Measurements from ENCODE around the gene UBXN7.
A peak's percentile ranks its signal among the peaks of the same experiment; 100 is the strongest.

The UBXN7 gene

DNA sequence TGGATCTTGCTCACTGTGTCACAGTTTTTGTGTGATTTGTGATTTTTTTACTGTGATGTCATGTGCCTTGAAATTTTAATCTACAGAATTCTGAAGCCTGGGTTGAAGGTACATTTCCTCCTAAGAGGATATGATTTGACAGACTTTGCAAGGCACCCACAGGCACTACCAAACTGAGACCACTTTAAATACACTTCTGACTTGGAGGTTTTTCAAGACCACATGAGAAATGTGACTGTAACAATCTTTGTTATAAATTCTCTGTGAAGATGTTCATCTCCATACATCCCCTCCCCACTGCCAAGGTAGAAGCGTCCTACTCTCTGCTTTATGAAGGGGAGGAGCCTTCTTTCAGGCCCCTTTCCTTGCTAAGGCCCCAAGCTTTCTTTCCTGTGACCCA is 22.8 kb downstream of the UBXN7 start:
- Histone ChIP-seq H2BK5ac (ENCODE audit: low read depth, low read length, poor library complexity) (no peak overlapping the region), H2BK120ac (ENCODE audit: insufficient read depth, low read length, poor library complexity) (no peak overlapping the region), H4K91ac (ENCODE audit: low read depth, low read length) (no peak overlapping the region), H3K23ac (ENCODE audit: low read length) (no peak overlapping the region), H3K27ac (ENCODE audit: low read depth, low read length) (no peak overlapping the region), H3K4me1 (ENCODE audit: control insufficient read depth in 1 of 2, insufficient read depth in 2 of 2, low read length in 2 of 2) (peaks cover 2% of the 10 kb centered on the region in 2 experiments), H4K8ac (ENCODE audit: low read depth, low read length) (no peak overlapping the region), H3K9me3 (ENCODE audit: insufficient read depth, low read depth, low read length) (no peaks in the 10 kb centered on the region), H3K18ac (ENCODE audit: low read length) (no peak overlapping the region), H3K9ac (ENCODE audit: low read length) (no peak overlapping the region), H2AFZ (ENCODE audit: insufficient read depth, low read length, poor library complexity) (no peak overlapping the region), H3K4ac (ENCODE audit: low read depth, low read length) (no peak overlapping the region), H2AK5ac (ENCODE audit: low read length) (no peak overlapping the region), H4K12ac (ENCODE audit: low read depth, low read length) (no peak overlapping the region), H3K79me1 (ENCODE audit: low read length) (no peaks in the 10 kb centered on the region), H3K36me3 (ENCODE audit: control insufficient read depth in 1 of 2, insufficient read depth in 2 of 2, low read length in 2 of 2) (peaks cover 8 to 13% of the 10 kb centered on the region in 2 experiments), H3K4me3 (ENCODE audit: low read depth, low read length) (no peak overlapping the region), H3K27me3 (ENCODE audit: insufficient read depth, low read length) (no peaks in the 10 kb centered on the region), H3K14ac (ENCODE audit: low read length) (no peak overlapping the region), H2BK12ac (ENCODE audit: low read length) (no peak overlapping the region), H3K79me2 (ENCODE audit: control insufficient read depth, insufficient read depth, low read length, poor library complexity) (peaks cover 2% of the 10 kb centered on the region), H3K4me2 (ENCODE audit: low read length) (no peak overlapping the region)
- DNase-seq: no peak
- WGBS (ENCODE audit: extremely low coverage, insufficient coverage, insufficient read length): no CpG with 5 or more reads among the region's 1 CpG

- Histone ChIP-seq H3K23ac (ENCODE audit: low read length) (no peak overlapping the region), H4K8ac (ENCODE audit: low read depth, low read length) (no peak overlapping the region), H3K18ac (ENCODE audit: low read length) (no peak overlapping the region), H4K12ac (ENCODE audit: low read depth, low read length) (no peak overlapping the region), H4K91ac (ENCODE audit: low read depth, low read length) (no peak overlapping the region), H2BK12ac (ENCODE audit: low read length) (no peak overlapping the region), H3K4me3 (ENCODE audit: low read depth, low read length) (no peak overlapping the region), H3K79me1 (ENCODE audit: low read length) (no peaks in the 10 kb centered on the region), H2BK120ac (ENCODE audit: insufficient read depth, low read length, poor library complexity) (no peak overlapping the region), H3K36me3 (ENCODE audit: control insufficient read depth in 1 of 2, insufficient read depth in 2 of 2, low read length in 2 of 2) (peaks cover 8 to 13% of the 10 kb centered on the region in 2 experiments), H3K4me1 (ENCODE audit: control insufficient read depth in 1 of 2, insufficient read depth in 2 of 2, low read length in 2 of 2) (peaks cover 2% of the 10 kb centered on the region in 2 experiments), H3K4me2 (ENCODE audit: low read length) (no peak overlapping the region), H2BK5ac (ENCODE audit: low read depth, low read length, poor library complexity) (no peak overlapping the region), H2AFZ (ENCODE audit: insufficient read depth, low read length, poor library complexity) (no peak overlapping the region), H3K9me3 (ENCODE audit: insufficient read depth, low read depth, low read length) (no peaks in the 10 kb centered on the region), H3K14ac (ENCODE audit: low read length) (no peak overlapping the region), H3K79me2 (ENCODE audit: control insufficient read depth, insufficient read depth, low read length, poor library complexity) (peaks cover 2% of the 10 kb centered on the region), H3K9ac (ENCODE audit: low read length) (no peak overlapping the region), H2AK5ac (ENCODE audit: low read length) (no peak overlapping the region), H3K27ac (ENCODE audit: low read depth, low read length) (no peak overlapping the region), H3K4ac (ENCODE audit: low read depth, low read length) (no peak overlapping the region), H3K27me3 (ENCODE audit: insufficient read depth, low read length) (no peaks in the 10 kb centered on the region)
- DNase-seq: no peak
- WGBS (ENCODE audit: extremely low coverage, insufficient coverage, insufficient read length): no CpG with 5 or more reads among the region's 4 CpGs
Observed at GRCh38 chr3:196408565-196409300, 23.5 kb downstream of the UBXN7 start.

DNA sequence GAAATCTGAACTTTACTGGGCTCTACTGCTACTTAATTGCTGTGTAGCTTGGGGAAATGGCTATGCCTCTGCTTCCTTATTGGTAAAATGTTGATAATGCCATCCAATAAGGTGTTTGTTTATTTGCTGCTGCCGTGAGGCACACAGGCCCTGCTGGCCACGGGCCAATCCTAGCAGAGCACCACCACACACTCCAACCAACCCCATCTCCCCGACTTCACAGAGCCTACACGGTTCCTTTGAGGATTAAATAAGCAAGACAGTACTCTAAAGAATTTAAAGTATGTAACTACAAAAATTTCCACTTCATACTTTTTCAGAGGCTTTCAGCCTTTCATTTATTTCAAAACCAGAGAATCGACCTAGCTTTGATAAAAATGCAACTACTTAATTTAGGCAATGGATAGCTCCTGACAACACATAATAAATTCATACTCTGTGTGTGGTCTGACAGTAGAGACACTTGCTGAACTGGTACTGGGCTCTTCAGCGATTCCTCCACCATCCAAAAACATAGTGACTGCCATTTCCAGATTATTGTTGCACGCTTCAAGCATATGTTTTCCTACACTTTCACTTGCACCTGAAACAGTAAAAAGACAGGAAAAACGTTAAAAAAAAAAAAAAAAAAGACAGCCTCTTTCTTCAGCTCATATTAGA is 25.3 kb downstream of the UBXN7 start:
- H3K79me1 ChIP-seq (ENCODE audit: low read length): no peaks in the 10 kb centered on the region
- no peak overlapping the region for H3K9ac ChIP-seq (ENCODE audit: low read length)
- H2BK12ac ChIP-seq (ENCODE audit: low read length): no peak overlapping the region
- no peak overlapping the region for H2BK120ac ChIP-seq (ENCODE audit: insufficient read depth, low read length, poor library complexity)
- H3K23ac ChIP-seq (ENCODE audit: low read length): no peak overlapping the region
- peaks cover 10 to 16% of the 10 kb centered on the region in 2 experiments for H3K36me3 ChIP-seq (ENCODE audit: control insufficient read depth in 1 of 2, insufficient read depth in 2 of 2, low read length in 2 of 2)
- H3K4ac ChIP-seq (ENCODE audit: low read depth, low read length): peak overlapping the region; percentile 36
- no peak overlapping the region for H3K27ac ChIP-seq (ENCODE audit: low read depth, low read length)
- no peak overlapping the region for H4K91ac ChIP-seq (ENCODE audit: low read depth, low read length)
- H2AK5ac ChIP-seq (ENCODE audit: low read length): no peak overlapping the region
- no CpG with 5 or more reads among the region's 8 CpGs for WGBS (ENCODE audit: extremely low coverage, insufficient coverage, insufficient read length)
- H3K14ac ChIP-seq (ENCODE audit: low read length): no peak overlapping the region
- no peak overlapping the region for H3K4me3 ChIP-seq (ENCODE audit: low read depth, low read length)
- peak; percentile 23 to 52 for DNase-seq
- no peak overlapping the region for H4K12ac ChIP-seq (ENCODE audit: low read depth, low read length)
- no peaks in the 10 kb centered on the region for H3K27me3 ChIP-seq (ENCODE audit: insufficient read depth, low read length)
- H3K79me2 ChIP-seq (ENCODE audit: control insufficient read depth, insufficient read depth, low read length, poor library complexity): peaks cover 2% of the 10 kb centered on the region
- no peaks in the 10 kb centered on the region for H3K9me3 ChIP-seq (ENCODE audit: insufficient read depth, low read depth, low read length)
- no peak overlapping the region for H4K8ac ChIP-seq (ENCODE audit: low read depth, low read length)
- H3K18ac ChIP-seq (ENCODE audit: low read length): peak overlapping the region; percentile 84
- peaks cover 2% of the 10 kb centered on the region in 2 experiments for H3K4me1 ChIP-seq (ENCODE audit: control insufficient read depth in 1 of 2, insufficient read depth in 2 of 2, low read length in 2 of 2)
- H2BK5ac ChIP-seq (ENCODE audit: low read depth, low read length, poor library complexity): no peak overlapping the region
- no peak overlapping the region for H3K4me2 ChIP-seq (ENCODE audit: low read length)
- no peak overlapping the region for H2AFZ ChIP-seq (ENCODE audit: insufficient read depth, low read length, poor library complexity)

DNA sequence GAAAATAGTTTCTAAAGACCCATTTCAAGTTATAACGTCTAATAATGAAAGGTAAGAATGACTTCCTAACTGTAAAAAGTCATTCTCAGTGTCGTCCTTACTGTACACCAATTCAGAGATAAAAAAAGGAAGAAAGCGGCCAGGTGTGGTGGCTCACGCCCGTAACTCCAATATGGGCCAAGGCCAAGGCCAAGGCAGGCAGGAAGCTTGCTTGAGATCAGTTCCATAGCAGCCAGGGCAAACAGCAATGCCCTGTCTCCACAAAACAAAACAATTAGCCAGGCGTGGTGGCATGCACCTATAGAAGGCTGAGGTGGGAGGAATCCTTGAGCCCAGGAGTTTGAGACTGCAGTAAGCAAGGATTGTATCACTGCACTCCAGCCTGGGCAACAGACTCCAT is 31.9 kb downstream of the UBXN7 start:
- WGBS (ENCODE audit: extremely low coverage, insufficient coverage, insufficient read length): no CpG with 5 or more reads among the region's 6 CpGs
- Histone ChIP-seq H2BK5ac (ENCODE audit: low read depth, low read length, poor library complexity) (no peak overlapping the region), H3K23ac (ENCODE audit: low read length) (no peak overlapping the region), H4K8ac (ENCODE audit: low read depth, low read length) (no peak overlapping the region), H4K91ac (ENCODE audit: low read depth, low read length) (no peak overlapping the region), H3K9me3 (ENCODE audit: insufficient read depth, low read depth, low read length) (no peaks in the 10 kb centered on the region), H3K14ac (ENCODE audit: low read length) (no peak overlapping the region), H3K18ac (ENCODE audit: low read length) (no peak overlapping the region), H3K27ac (ENCODE audit: low read depth, low read length) (no peak overlapping the region), H2AK5ac (ENCODE audit: low read length) (no peak overlapping the region), H3K4me3 (ENCODE audit: low read depth, low read length) (no peak overlapping the region), H3K79me1 (ENCODE audit: low read length) (no peaks in the 10 kb centered on the region), H3K36me3 (ENCODE audit: control insufficient read depth in 1 of 2, insufficient read depth in 2 of 2, low read length in 2 of 2) (peaks cover 16 to 17% of the 10 kb centered on the region in 2 experiments), H2BK120ac (ENCODE audit: insufficient read depth, low read length, poor library complexity) (no peak overlapping the region), H3K4ac (ENCODE audit: low read depth, low read length) (no peak overlapping the region), H3K4me1 (ENCODE audit: control insufficient read depth in 1 of 2, insufficient read depth in 2 of 2, low read length in 2 of 2) (peaks cover 6 to 12% of the 10 kb centered on the region in 2 experiments), H2AFZ (ENCODE audit: insufficient read depth, low read length, poor library complexity) (no peak overlapping the region), H3K27me3 (ENCODE audit: insufficient read depth, low read length) (no peaks in the 10 kb centered on the region), H3K79me2 (ENCODE audit: control insufficient read depth, insufficient read depth, low read length, poor library complexity) (no peaks in the 10 kb centered on the region), H4K12ac (ENCODE audit: low read depth, low read length) (no peak overlapping the region), H2BK12ac (ENCODE audit: low read length) (no peak overlapping the region), H3K4me2 (ENCODE audit: low read length) (no peak overlapping the region), H3K9ac (ENCODE audit: low read length) (no peak overlapping the region)
- DNase-seq: no peak

All from trophoblast cell (in vitro differentiated cells and primary cell).